ENCODE data around the gene CDAN1. TPM values are rescaled to one million over a fixed set of nuclear protein-coding genes. Genes with fewer than 3 reads are reported as not detected.

Gene CDAN1
- total RNA-seq, 1 experiment from 2014 or later: 16.4 TPM

GRCh38 chr15:42784705-42785104, 47.8 kb upstream of the CDAN1 start (continued):
- TF ChIP-seq, protein P1, sequence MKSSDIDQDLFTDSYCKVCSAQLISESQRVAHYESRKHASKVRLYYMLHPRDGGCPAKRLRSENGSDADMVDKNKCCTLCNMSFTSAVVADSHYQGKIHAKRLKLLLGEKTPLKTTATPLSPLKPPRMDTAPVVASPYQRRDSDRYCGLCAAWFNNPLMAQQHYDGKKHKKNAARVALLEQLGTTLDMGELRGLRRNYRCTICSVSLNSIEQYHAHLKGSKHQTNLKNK (CRISPR knock-in tag; IDR thresholded peaks at IDR 0.05): no peak
- TF ChIP-seq SP1 (CRISPR knock-in tag; conservative IDR thresholded peaks at IDR 0.05) (no peak), ERG (CRISPR knock-in tag; IDR thresholded peaks at IDR 0.05) (no peak), ELF4 (CRISPR knock-in tag; IDR thresholded peaks at IDR 0.05; ENCODE audit: low read depth) (no peak), FOXJ3 (CRISPR knock-in tag; IDR thresholded peaks at IDR 0.05; ENCODE audit: borderline replicate concordance) (no peak), NFYB (CRISPR knock-in tag; conservative IDR thresholded peaks at IDR 0.05; ENCODE audit: low read depth) (no peak)
- TF ChIP-seq, protein P2, sequence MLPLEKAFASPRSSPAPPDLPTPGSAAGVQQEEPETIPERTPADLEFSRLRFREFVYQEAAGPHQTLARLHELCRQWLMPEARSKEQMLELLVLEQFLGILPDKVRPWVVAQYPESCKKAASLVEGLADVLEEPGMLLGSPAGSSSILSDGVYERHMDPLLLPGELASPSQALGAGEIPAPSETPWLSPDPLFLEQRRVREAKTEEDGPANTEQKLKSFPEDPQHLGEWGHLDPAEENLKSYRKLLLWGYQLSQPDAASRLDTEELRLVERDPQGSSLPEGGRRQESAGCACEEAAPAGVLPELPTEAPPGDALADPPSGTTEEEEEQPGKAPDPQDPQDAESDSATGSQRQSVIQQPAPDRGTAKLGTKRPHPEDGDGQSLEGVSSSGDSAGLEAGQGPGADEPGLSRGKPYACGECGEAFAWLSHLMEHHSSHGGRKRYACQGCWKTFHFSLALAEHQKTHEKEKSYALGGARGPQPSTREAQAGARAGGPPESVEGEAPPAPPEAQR (CRISPR knock-in tag; IDR thresholded peaks at IDR 0.05): no peak

DNA sequence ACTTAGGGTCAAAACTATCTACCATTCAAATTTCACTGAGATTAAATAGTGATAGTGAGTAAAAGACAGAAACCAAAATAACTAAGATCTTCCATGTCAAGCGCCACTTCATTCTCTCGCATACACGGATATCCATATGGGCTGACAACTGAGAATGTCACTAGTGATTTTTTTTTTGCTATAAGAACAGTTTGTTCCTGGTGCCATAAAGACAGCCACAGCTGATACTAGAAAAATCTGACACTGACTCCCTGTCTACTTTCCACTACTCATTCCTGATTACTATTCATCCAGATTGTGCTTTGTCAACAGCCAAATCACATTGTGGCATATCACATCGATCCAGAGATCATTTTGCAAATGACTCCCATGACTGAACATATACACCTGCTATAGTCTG, 45.8 kb upstream of the CDAN1 start:
- POLR2A ChIA-PET: no interaction called here
- H3K27ac Mint-ChIP-seq: no peak overlapping the region
- H3K27me3 Mint-ChIP-seq (ENCODE audit: low read depth): no peaks in the 10 kb centered on the region
- no peaks in the 10 kb centered on the region for H3K9me3 Mint-ChIP-seq
- H3K4me1 Mint-ChIP-seq: 0 out of 2 replicates have a peak, but pooled peaks cover 4% of the 10 kb centered on the region
- no peak overlapping the region for H3K4me3 Mint-ChIP-seq
- H3K36me3 Mint-ChIP-seq: no peaks in the 10 kb centered on the region; the same call in 1 of the 2 replicates
- TF ChIP-seq, protein P3, sequence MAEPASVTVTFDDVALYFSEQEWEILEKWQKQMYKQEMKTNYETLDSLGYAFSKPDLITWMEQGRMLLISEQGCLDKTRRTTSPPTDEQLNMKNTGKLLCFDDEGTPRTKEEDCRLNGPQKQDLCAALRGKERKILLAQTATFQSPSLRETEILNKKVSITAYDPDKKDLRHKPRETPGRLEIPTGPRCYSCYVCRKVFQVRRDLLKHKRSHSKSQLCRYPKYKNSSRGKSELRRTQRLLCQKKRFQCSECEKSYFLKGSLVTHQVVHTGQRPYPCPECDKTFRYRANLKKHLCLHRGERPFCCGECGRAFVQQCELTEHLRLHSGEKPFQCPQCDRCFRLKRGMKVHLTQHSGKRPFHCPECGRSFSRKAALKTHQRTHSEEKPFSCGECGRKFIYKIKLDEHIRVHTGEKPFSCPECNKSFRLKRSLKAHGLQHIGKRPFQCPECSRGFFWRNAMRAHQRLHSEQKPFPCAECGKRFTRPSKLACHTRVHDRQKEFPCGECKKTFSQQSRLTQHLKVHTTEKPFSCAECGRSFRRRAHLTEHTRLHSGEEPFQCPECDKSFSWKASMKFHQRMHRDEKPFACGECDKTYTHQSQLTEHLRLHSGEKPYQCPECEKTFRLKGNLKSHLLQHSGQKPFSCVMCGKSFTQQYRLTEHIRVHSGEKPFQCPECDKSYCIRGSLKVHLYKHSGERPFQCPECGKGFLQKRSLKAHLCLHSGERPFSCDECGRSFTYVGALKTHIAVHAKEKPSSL (CRISPR knock-in tag; conservative IDR thresholded peaks at IDR 0.05): no peak
- no peak for TF ChIP-seq KAT7 (CRISPR knock-in tag; IDR thresholded peaks at IDR 0.05; ENCODE audit: borderline replicate concordance)
- no peak for TF ChIP-seq NR1H2 (CRISPR knock-in tag; IDR thresholded peaks at IDR 0.05)
- no peak for TF ChIP-seq ZNF138 (CRISPR knock-in tag; conservative IDR thresholded peaks at IDR 0.05)
- no peak for TF ChIP-seq TEAD4 (CRISPR knock-in tag; IDR thresholded peaks at IDR 0.05)
- no peak for TF ChIP-seq ZNF423 (CRISPR knock-in tag; IDR thresholded peaks at IDR 0.05)
- TF ChIP-seq ESRRA (CRISPR knock-in tag; IDR thresholded peaks at IDR 0.05; ENCODE audit: borderline replicate concordance): no peak
- no peak for TF ChIP-seq ATF2 (CRISPR knock-in tag; IDR thresholded peaks at IDR 0.05; ENCODE audit: borderline replicate concordance, low read depth)
- TF ChIP-seq NR2C2 (CRISPR knock-in tag; IDR thresholded peaks at IDR 0.05): no peak
- TF ChIP-seq, protein P4, sequence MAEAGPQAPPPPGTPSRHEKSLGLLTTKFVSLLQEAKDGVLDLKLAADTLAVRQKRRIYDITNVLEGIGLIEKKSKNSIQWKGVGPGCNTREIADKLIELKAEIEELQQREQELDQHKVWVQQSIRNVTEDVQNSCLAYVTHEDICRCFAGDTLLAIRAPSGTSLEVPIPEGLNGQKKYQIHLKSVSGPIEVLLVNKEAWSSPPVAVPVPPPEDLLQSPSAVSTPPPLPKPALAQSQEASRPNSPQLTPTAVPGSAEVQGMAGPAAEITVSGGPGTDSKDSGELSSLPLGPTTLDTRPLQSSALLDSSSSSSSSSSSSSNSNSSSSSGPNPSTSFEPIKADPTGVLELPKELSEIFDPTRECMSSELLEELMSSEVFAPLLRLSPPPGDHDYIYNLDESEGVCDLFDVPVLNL (CRISPR knock-in tag; IDR thresholded peaks at IDR 0.05; ENCODE audit: borderline replicate concordance, low read depth): no peak
- TF ChIP-seq, protein P5, sequence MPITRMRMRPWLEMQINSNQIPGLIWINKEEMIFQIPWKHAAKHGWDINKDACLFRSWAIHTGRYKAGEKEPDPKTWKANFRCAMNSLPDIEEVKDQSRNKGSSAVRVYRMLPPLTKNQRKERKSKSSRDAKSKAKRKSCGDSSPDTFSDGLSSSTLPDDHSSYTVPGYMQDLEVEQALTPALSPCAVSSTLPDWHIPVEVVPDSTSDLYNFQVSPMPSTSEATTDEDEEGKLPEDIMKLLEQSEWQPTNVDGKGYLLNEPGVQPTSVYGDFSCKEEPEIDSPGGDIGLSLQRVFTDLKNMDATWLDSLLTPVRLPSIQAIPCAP (CRISPR knock-in tag; IDR thresholded peaks at IDR 0.05): no peak
- no peak for TF ChIP-seq TP53 (CRISPR knock-in tag; IDR thresholded peaks at IDR 0.05)
- TF ChIP-seq ZNF121 (CRISPR knock-in tag; IDR thresholded peaks at IDR 0.05): no peak
- TF ChIP-seq TEAD1 (CRISPR knock-in tag; IDR thresholded peaks at IDR 0.05): no peak
- no peak for TF ChIP-seq FOXK1 (CRISPR knock-in tag; IDR thresholded peaks at IDR 0.05)
- TF ChIP-seq MYBL2 (CRISPR knock-in tag; IDR thresholded peaks at IDR 0.05): no peak
- TF ChIP-seq SMAD4 (CRISPR knock-in tag; IDR thresholded peaks at IDR 0.05): no peak
- TF ChIP-seq SP1 (CRISPR knock-in tag; conservative IDR thresholded peaks at IDR 0.05): no peak
- DNase-seq (ENCODE audit: low spot score): no peak
- no peak for ATAC-seq
- CTCF ChIA-PET: no interaction called here
